Loucy (cell line): Measurements from ENCODE around the gene SAMD1.

Experiments used
- H2AFZ ChIP-seq: fragments of 200-600 bp; sonication (generic); 2 replicates; pipeline ENCODE4 v1.6.0; 2016; ENCODE audit warnings: antibody characterized with exemption, mild to moderate bottlenecking, low read length, moderate library complexity
- H3F3A ChIP-seq: fragments of 200-600 bp; 2 replicates; pipeline ENCODE4 v1.6.0; 2016; ENCODE audit warnings: antibody characterized with exemption, low read depth, mild to moderate bottlenecking
- H3K27me3 ChIP-seq: fragments of 200-600 bp; sonication (generic); 2 replicates; pipeline ENCODE4 v1.6.1; 2014; ENCODE audit warnings: low read length, mild to moderate bottlenecking; ENCODE audit not compliant: insufficient read depth, poor library complexity, severe bottlenecking
- H3K36me3 ChIP-seq: fragments of 200-600 bp; sonication (generic); 2 replicates; pipeline ENCODE4 v1.6.1; 2016; ENCODE audit warnings: low read length; ENCODE audit not compliant: insufficient read depth
- H3K4me1 ChIP-seq: fragments of 200-600 bp; sonication (generic); 2 replicates; pipeline ENCODE4 v1.5.1; 2014; ENCODE audit warnings: low read length, mild to moderate bottlenecking; ENCODE audit not compliant: insufficient read depth, poor library complexity, severe bottlenecking
- H3K4me2 ChIP-seq: fragments of 200-600 bp; sonication (generic); 2 replicates; pipeline ENCODE4 v1.6.0; 2014; ENCODE audit warnings: antibody characterized with exemption, low read length, low read depth, mild to moderate bottlenecking; ENCODE audit not compliant: poor library complexity, severe bottlenecking
- H3K4me3 ChIP-seq: fragments of 200-600 bp; sonication (generic); 2 replicates; pipeline ENCODE4 v1.5.1; 2014; ENCODE audit warnings: low read length, mild to moderate bottlenecking, mixed read lengths; ENCODE audit not compliant: poor library complexity, severe bottlenecking
- H3K79me2 ChIP-seq: fragments of 200-600 bp; sonication (generic); 2 replicates; pipeline ENCODE4 v1.6.1; 2014; ENCODE audit warnings: low read length; ENCODE audit not compliant: insufficient read depth
- H3K9ac ChIP-seq: fragments of 200-600 bp; sonication (generic); 2 replicates; pipeline ENCODE4 v1.6.0; 2014; ENCODE audit warnings: mild to moderate bottlenecking, low read depth, low read length, moderate library complexity; ENCODE audit not compliant: poor library complexity, severe bottlenecking
- H3K9me2 ChIP-seq: fragments of 200-600 bp; sonication (generic); replicated peaks from 2 replicates; pipeline ENCODE4 v1.6.1; 2016; ENCODE audit warnings: low read depth, low read length, mixed read lengths
- H3K9me3 ChIP-seq: fragments of 200-600 bp; sonication (generic); 2 replicates; pipeline ENCODE4 v1.6.1; 2014; ENCODE audit warnings: mild to moderate bottlenecking, antibody characterized with exemption, low read length, low read depth; ENCODE audit not compliant: insufficient read depth
- H4K20me1 ChIP-seq: fragments of 200-600 bp; sonication (generic); 2 replicates; pipeline ENCODE4 v1.6.0; 2014; ENCODE audit warnings: antibody characterized with exemption, low read length, mild to moderate bottlenecking; ENCODE audit not compliant: insufficient read depth, poor library complexity, severe bottlenecking
- EZH2phosphoT487 ChIP-seq: fragments of 200-600 bp; IDR thresholded peaks from 2 replicates; pipeline ENCODE4 v1.6.1; 2018; ENCODE audit warnings: antibody characterized with exemption, mild to moderate bottlenecking, moderate library complexity, borderline replicate concordance
- TF ChIP-seq, protein P1 (sequence below): fragments of 200-600 bp; sonication (generic); conservative IDR thresholded peaks from 2 replicates; pipeline ENCODE4 v1.5.1; 2014; ENCODE audit warnings: mild to moderate bottlenecking, antibody characterized with exemption, low read length

Gene SAMD1

DNA sequence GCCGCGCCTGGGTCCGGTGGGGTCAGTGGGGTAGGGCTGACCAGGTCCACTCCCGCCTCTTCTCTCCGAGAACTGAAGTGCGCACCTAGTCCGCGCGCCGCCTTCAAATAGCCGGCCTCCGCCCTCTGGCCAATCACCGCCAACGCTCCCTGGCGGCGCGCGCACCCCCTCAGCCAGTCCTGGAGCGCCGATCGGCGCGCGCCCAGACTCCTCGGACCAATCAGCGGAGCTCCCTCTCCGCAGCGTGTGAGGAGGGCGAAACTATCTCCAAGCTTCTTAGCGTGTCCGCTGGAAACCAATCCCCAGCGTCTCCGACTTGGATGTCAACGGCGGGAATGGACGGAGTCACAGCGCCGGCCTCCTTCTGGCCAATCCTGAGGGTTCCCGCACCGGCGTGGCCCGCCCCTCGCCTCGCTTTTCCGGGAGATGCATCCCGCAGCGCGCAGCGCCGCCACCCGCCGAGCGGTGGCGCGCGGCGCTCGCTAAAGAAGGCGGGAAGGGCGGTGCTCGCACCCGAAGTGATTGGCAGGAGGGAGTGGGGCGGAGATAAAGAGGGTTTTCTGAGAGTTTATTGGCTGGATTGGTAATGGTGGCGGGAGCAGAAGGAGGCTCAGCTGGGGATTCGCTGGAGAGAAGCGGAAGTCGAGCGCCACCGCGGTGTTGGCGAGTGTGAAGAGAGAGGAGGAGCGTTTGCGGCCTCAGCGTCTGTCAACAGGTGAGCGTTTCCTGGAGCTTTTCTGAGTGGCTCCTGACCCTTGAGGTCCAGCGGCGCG is 46.1 kb upstream of the SAMD1 start, which contains the start of gene ASF1B:
Gene ASF1B (minus strand): TSS at position 81 of the 773 bp plus-strand sequence. CDS start 133 bp downstream, outside the sequence.
- TF ChIP-seq, protein P1, sequence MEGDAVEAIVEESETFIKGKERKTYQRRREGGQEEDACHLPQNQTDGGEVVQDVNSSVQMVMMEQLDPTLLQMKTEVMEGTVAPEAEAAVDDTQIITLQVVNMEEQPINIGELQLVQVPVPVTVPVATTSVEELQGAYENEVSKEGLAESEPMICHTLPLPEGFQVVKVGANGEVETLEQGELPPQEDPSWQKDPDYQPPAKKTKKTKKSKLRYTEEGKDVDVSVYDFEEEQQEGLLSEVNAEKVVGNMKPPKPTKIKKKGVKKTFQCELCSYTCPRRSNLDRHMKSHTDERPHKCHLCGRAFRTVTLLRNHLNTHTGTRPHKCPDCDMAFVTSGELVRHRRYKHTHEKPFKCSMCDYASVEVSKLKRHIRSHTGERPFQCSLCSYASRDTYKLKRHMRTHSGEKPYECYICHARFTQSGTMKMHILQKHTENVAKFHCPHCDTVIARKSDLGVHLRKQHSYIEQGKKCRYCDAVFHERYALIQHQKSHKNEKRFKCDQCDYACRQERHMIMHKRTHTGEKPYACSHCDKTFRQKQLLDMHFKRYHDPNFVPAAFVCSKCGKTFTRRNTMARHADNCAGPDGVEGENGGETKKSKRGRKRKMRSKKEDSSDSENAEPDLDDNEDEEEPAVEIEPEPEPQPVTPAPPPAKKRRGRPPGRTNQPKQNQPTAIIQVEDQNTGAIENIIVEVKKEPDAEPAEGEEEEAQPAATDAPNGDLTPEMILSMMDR, result peak; percentile 73
- no peak for TF ChIP-seq EZH2phosphoT487
- H3K4me2 ChIP-seq, result peak within 1 kb of the TSS; percentile 99
- H4K20me1 ChIP-seq, result peaks cover 15% of the 10 kb centered on the region
- peaks cover 28% of the 10 kb centered on the region for H3K4me1 ChIP-seq
- H3K27me3 ChIP-seq, result no peaks in the 10 kb centered on the region
- H3K9ac ChIP-seq, result peak within 1 kb of the TSS; percentile 97
- peak within 1 kb of the TSS; percentile 90 for H2AFZ ChIP-seq
- peak within 1 kb of the TSS; percentile 91 for H3K4me3 ChIP-seq
- no peaks in the 10 kb centered on the region for H3K9me2 ChIP-seq
- no peaks in the 10 kb centered on the region for H3K9me3 ChIP-seq
- H3F3A ChIP-seq, result no peaks in the 10 kb centered on the region
- H3K36me3 ChIP-seq, result no peaks in the 10 kb centered on the region
- peaks cover 51% of the 10 kb centered on the region for H3K79me2 ChIP-seq

DNA sequence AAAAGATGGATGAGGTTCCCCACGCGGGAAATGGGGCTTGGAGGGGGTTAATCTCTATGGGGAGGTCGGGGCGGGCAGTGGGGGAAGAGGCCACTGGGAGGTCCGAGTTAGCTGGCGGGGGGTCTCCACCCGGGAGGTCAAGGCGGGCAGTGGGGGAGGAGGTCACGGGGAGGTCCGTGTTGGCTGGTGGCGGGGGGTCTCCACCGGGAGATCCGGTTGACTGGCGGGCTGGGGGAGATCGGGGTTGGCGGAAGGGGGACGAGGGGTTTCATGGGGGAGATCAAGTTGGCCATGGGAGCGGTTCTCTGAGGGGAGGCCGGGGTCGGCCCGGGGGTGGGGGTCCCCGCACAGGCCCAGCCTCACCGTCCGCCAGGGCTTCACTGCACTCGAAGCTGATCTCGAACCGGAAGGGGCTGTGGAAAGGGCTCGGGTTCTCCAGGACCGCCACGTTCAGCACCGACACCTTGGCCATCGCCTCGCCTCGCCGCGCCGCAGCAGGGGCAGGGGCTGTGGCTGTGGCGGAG is 45.5 kb upstream of the SAMD1 start:
- Histone ChIP-seq H3K36me3 (no peaks in the 10 kb centered on the region), H3F3A (no peaks in the 10 kb centered on the region), H3K79me2 (peaks cover 55% of the 10 kb centered on the region), H3K9me2 (no peaks in the 10 kb centered on the region), H3K9me3 (no peaks in the 10 kb centered on the region), H3K27me3 (no peaks in the 10 kb centered on the region), H3K9ac (peak overlapping the region; percentile 97), H2AFZ (peak overlapping the region; percentile 78), H3K4me2 (peak overlapping the region; percentile 99), H3K4me3 (peak overlapping the region; percentile 86), H4K20me1 (peaks cover 15% of the 10 kb centered on the region), H3K4me1 (peaks cover 28% of the 10 kb centered on the region)
- TF ChIP-seq, protein P1, result no peak
- TF ChIP-seq EZH2phosphoT487, result no peak

DNA sequence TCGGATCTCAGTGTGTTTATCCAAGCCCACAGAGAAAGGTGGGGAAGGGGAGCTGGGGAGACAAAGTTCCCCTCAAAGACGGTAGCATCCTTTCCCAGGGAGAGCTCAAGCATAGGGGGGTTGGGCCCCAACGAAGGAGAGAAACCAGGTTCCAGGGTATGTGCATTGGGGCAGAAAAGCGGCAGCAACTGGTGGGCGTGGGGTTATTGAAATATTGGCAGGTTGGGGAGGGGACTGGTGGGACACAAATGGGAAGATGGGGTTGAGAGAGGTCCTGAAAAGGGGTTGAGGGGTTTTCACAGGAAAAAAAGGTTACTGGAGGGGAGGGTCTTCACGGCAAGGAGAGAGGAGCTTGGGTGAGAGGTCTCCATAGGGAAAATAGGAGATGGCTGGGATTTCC is 44.8 kb upstream of the SAMD1 start:
- no peaks in the 10 kb centered on the region for H3F3A ChIP-seq
- peak overlapping the region; percentile 86 for H3K4me3 ChIP-seq
- H3K9ac ChIP-seq, result peak overlapping the region; percentile 97
- H3K9me3 ChIP-seq, result no peaks in the 10 kb centered on the region
- no peak overlapping the region for H2AFZ ChIP-seq
- H4K20me1 ChIP-seq, result peaks cover 15% of the 10 kb centered on the region
- peaks cover 58% of the 10 kb centered on the region for H3K79me2 ChIP-seq
- H3K4me2 ChIP-seq, result peak overlapping the region; percentile 99
- no peaks in the 10 kb centered on the region for H3K36me3 ChIP-seq
- H3K9me2 ChIP-seq, result no peaks in the 10 kb centered on the region
- H3K27me3 ChIP-seq, result no peaks in the 10 kb centered on the region
- TF ChIP-seq EZH2phosphoT487, result no peak
- TF ChIP-seq, protein P1, result no peak
- peaks cover 28% of the 10 kb centered on the region for H3K4me1 ChIP-seq
